AG10803 (cell line): Measurements from ENCODE around the gene MUC13.

Experiments used
- DNase-seq: peaks from one replicate; pipeline ENCODE4 v3.0.0; 2010; ENCODE audit warnings: low read depth
- H3K4me3 ChIP-seq: 2 replicates; pipeline ENCODE4 v1.5.1; 2011; ENCODE audit warnings: mild to moderate bottlenecking, low read length, control low read depth
- CTCF ChIP-seq: conservative IDR thresholded peaks from 2 replicates; pipeline ENCODE4 v1.5.1; 2011; ENCODE audit warnings: mild to moderate bottlenecking, low read length, control low read depth, inconsistent platforms

MUC13 gene

GRCh38 chr3:124904835-124905492 lies 29.6 kb downstream of the MUC13 start:
- H3K4me3 ChIP-seq: no peak overlapping the region
- TF ChIP-seq CTCF: no peak
- no peak for DNase-seq

DNA sequence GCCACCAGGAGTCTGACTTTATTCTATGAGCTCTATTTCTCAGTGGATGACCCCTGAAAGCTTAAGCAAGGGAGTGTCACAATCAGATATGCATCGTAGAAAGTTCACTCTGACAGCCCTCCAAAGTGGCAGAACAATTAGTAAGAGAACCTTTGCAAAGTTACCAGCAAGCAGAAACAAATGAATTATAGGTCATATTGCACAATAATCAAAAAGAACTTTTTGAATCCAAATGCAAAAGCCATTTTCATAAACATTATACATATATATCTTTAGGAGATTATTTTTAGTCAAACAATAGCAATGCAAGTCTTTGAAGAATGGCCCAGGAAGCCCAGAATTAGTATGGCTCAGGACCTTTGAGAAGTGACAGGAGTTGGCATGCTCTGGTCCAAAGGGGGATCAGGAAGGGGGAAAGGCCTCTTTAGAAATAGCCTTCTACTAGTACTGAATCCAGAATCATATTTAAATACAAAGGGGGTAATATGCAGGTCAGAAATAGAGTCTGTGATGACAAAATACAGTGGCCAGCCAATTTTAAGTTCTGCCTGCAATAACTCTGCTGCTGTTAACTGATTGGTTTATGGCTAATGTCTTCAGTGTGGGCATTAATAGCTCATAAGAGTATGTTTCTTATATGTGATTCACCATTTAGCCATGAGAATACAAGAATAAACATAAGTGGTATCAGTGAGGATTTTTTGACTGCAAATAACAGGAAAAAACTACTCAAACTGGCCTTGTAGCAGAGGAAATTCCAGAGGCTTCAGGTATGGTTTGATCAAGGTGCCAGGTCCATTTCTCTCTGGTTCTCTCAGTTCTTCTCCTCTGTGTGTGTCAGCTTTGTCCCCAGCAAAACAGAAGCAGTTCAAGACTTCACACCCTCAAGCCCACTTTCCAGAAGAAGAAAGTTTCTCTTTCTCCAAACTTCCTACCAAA lies 30.4 kb downstream of the MUC13 start:
- DNase-seq: peak; percentile 29
- TF ChIP-seq CTCF: no peak
- H3K4me3 ChIP-seq: no peak overlapping the region

GRCh38 chr3:124896824-124897526 lies 37.6 kb downstream of the MUC13 start:
- no peak overlapping the region for H3K4me3 ChIP-seq
- no peak for DNase-seq
- TF ChIP-seq CTCF: no peak

DNA sequence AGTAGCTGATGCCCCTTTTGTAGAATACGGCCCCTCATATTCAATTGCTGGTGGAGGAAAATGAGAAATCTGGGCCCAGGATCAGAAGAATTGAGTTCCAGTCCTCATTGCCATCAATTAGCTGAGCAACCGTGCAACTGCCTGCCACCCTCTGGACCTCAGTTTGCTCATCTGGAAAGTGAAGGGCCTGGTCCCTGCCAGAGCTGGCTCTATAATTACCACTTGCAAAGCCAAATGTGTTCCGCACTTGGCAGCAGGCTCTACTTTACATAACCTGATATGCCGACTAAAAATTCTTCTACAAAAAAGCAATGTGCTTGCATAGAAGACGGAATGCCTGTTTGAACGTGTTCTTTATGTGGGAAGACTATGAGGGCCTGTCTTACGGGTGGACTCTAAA lies 38.8 kb downstream of the MUC13 start:
- H3K4me3 ChIP-seq: no peak overlapping the region
- TF ChIP-seq CTCF: no peak
- DNase-seq: no peak

- no peak for DNase-seq
- no peak for TF ChIP-seq CTCF
These were observed 41.0 kb downstream of the MUC13 start for GRCh38 chr3:124893526-124893925.

DNA sequence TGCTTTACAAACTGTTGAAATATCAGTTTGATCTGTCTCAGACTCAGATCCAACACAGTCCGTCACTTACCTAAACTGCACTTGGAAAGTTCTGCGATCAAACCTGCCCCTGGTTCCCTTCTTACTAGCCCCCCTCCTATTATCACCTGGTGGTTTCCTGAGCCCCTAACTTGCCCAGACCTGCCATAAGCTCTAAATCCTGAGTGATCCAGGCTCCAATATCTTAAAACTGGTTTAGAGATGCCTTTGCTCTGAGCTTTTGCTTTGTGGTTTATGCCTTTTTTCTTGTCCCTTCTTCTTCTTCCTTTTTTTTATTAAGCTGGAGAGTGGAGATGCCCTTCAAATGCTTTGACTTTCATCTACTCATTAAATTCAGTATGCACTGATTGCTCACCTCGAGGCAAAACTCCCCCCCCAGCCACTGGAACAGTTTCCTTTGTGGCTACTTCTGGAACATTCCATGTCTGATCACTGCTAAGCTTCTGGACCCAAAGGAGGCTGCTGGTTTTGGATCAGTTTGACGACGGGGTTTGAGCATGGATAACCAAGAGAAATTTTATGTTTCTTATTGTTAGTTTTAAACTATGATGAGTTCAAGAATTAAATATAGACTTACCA lies 43.9 kb downstream of the MUC13 start:
- no peak for TF ChIP-seq CTCF
- H3K4me3 ChIP-seq: no peak overlapping the region
- DNase-seq: no peak

More at GRCh38 chr3:124893526-124893925, 41.0 kb downstream of the MUC13 start:
- H3K4me3 ChIP-seq: no peak overlapping the region
